Stimulated activated CD8-positive, alpha-beta memory T cell treated with anti-CD3 and anti-CD28 coated beads, Interleukin-7, amount 100 ng/mL, for 24 hours (primary cell): ENCODE data around the gene OR1G1.
"Not testable (repeated sequence)": the region's sequence is repeated elsewhere in the genome, so short reads cannot be mapped to it uniquely, and the experiment has no call there.

Experiments
- DNase-seq: peaks from one replicate; pipeline ENCODE4 v3.0.0-alpha.2; 2020; ENCODE audit warnings: low read depth

The OR1G1 gene

DNA sequence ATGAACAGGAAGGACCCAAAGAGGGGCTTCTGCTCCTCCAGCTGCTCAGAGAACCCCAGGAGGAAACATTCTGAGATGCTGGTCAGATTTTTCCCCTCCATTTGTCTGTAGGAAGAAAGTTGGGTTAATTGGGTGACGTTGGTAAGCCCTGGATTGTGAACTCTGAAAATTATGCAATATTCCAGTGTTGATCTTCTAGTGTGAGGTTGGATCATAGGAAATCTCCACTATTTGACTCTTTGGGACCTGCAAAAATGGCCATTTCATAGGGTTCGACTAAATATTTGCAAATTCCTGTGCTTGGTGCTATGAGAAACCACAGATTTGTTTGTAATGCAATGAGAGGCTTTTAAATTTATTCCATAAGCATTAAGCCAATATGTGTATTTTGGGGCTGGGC lies at the start of gene OR1G1:
OR1G1 (minus strand) TSS at position 101 of the 400 bp plus-strand sequence; CDS start at position 101, 0 bp downstream.
- no peak for DNase-seq

DNA sequence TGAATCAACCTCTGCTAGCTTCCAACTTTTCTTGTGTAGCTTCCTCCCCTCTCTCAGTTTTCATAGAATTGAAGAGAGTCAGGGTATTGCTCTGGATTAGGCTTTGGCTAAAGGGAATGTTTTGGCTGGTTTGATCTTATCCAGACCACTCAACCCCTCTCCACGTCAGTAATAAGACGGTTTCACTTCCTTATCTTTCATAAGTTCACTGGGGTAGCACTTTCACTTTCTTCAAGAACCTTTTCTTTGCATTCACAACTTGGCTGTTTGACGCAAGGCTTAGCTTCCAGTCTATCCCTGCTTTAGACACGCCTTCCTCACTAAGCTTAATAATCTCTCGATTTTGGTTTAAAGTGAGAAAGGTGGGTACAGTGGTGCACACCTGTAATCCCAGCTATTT lies 40.2 kb upstream of the OR1G1 start:
- no peak for DNase-seq

DNA sequence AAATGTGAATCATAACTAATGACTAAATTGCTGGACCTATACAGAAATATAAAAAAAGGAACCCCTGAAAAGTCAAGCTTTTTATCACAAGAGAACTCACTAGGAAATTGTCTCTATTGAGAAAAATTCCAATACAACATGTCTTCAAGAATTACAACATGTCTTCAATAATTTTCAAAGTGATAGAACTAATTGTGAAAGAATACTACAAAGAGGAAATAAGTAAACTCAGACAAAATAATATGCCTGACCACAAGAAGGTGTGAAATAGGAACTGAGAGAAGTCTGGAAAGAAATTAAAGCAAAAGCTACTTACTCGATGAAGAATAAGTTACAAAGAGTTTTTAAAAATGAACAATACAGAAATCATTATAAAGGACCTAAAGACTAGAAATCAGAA lies 29.9 kb upstream of the OR1G1 start:
- DNase-seq = no peak

DNA sequence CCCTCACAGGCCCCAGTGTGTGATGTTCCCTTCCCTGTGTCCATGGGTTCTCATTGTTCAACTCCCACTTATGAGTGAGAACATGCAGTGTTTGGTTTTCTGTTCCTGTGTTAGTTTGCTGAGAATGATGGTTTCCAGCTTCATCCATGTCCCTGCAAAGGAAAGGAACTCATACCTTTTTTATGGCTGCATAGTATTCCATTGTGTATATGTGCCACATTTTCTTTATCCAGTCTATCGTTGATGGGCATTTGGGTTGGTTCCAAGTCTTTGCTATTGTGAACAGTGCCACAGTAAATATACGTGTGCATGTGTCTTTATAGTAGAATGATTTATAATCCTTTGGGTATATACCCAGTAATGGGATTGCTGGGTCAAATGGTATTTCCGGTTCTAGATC lies 10.1 kb upstream of the OR1G1 start:
- not testable (repeated sequence) for DNase-seq

- no peak for DNase-seq
Measured at GRCh38 chr17:3104322-3104721, 23.0 kb downstream of the OR1G1 start, which contains the start of gene OR1D2. Gene OR1D2 (minus strand): TSS chr17:3104422. CDS start chr17:3092996, 11,426 bp downstream.
